ENCODE data around the gene UBE4B. TPM values are rescaled to one million over a fixed set of nuclear protein-coding genes. Genes with fewer than 3 reads are reported as not detected.

The UBE4B gene
- total RNA-seq (2021; ENCODE audit: unreplicated experiment) (54.7 TPM), Bru-seq, nascent RNA (percentile 80 among the genes with signal in this experiment), BruChase-seq, experiment 1, labeled RNA remaining after a 2-hour chase (percentile 77 among the genes with signal in this experiment), BruChase-seq, experiment 2, labeled RNA remaining after a 6-hour chase (percentile 84 among the genes with signal in this experiment)
- polyA plus RNA-seq (2012; ENCODE audit: insufficient read length): 52.9 TPM
- long read RNA-seq, full-length matches to known transcripts: 6 of 49 reads
- long read RNA-seq, partial matches to known transcripts: 36 of 49 reads
- long read RNA-seq, other reads (novel, unspliced or antisense): 7 of 49 reads

- peaks cover 11% of the 10 kb centered on the region; the same call in 1 of the 2 replicates for H3K4me1 ChIP-seq (ENCODE audit: control insufficient read depth, insufficient read depth, low read length)
- H3K4me3 ChIP-seq (ENCODE audit: low read depth in 2 of 2, low read length in 2 of 2): peak within 1 kb of the TSS; percentile 84 to 99
- peak; percentile 88 for DNase-seq (ENCODE audit: low read depth, low spot score)
- BruUV-seq (replicated peaks): TSS peak; percentile 90
- intact Hi-C loops (cut with micrococcal nuclease; ENCODE audit: unreplicated experiment): loop anchor here (2.0 kb wide), 1 partner anchor 90 kb away; the partner anchor contains the start of genes LZIC and NMNAT1
- H3K27me3 ChIP-seq (ENCODE audit: control insufficient read depth, insufficient read depth, low read length): no peaks in the 10 kb centered on the region
- ChIA-PET CTCF (interaction anchor here (0.5 to 0.6 kb wide), 2 partner anchors 79 to 82 kb away, joined by 4 to 5 read pairs; no protein-coding TSS in a partner anchor), POLR2A (interaction anchor here (0.6 to 0.9 kb wide), 2 partner anchors 82 to 183 kb away, joined by 3 to 14 read pairs; no protein-coding TSS in a partner anchor)
- H3K27ac ChIP-seq (ENCODE audit: low read length): peak within 1 kb of the TSS; percentile 99
- in situ Hi-C loops (cut with HindIII; ENCODE audit: low pct_unique_long_range_greater_than_20kb, low sequenced_read_pairs): no loop called here
- peaks cover 5% of the 10 kb centered on the region; the same call in 1 of the 2 replicates for H3K36me3 ChIP-seq (ENCODE audit: control insufficient read depth, insufficient read depth, low read length)
- peak; percentile 53 for TF ChIP-seq POLR2AphosphoS5 (IDR thresholded peaks at IDR 0.05; ENCODE audit: low read depth, low read length)
- TF ChIP-seq CTCF (IDR thresholded peaks at IDR 0.05): peak; percentile 98
- TF ChIP-seq TCF7L2 (IDR thresholded peaks at IDR 0.05; ENCODE audit: low read depth, low read length): no peak
- TF ChIP-seq SIN3A (IDR thresholded peaks at IDR 0.05; ENCODE audit: borderline replicate concordance, insufficient read depth, low read depth, low read length): peak; percentile 85
- no peaks in the 10 kb centered on the region for H3K9me3 ChIP-seq (ENCODE audit: control insufficient read depth, insufficient read depth, low read depth, low read length)
- ATAC-seq: peak; percentile 95
Measured at GRCh38 chr1:10032590-10033358, at the start of gene UBE4B. TSS of gene UBE4B (plus strand) at chr1:10032958. CDS start at chr1:10033671, 713 bp downstream.

- no peaks in the 10 kb centered on the region for H3K36me3 ChIP-seq (ENCODE audit: control insufficient read depth, insufficient read depth, low read length)
- no peaks in the 10 kb centered on the region for H3K27me3 ChIP-seq (ENCODE audit: control insufficient read depth, insufficient read depth, low read length)
- ChIA-PET CTCF (no interaction called here), POLR2A (no interaction called here)
- ATAC-seq: no peak
- no peak for DNase-seq (ENCODE audit: low read depth, low spot score)
- H3K4me3 ChIP-seq (ENCODE audit: low read depth in 2 of 2, low read length in 2 of 2): no peak overlapping the region
- in situ Hi-C loops (cut with HindIII; ENCODE audit: low pct_unique_long_range_greater_than_20kb, low sequenced_read_pairs): no loop called here
- H3K9me3 ChIP-seq (ENCODE audit: control insufficient read depth, insufficient read depth, low read depth, low read length): no peaks in the 10 kb centered on the region
- intact Hi-C loops (cut with micrococcal nuclease; ENCODE audit: unreplicated experiment): no loop called here
- no TSS peak for BruUV-seq (replicated peaks)
- H3K27ac ChIP-seq (ENCODE audit: low read length): no peak overlapping the region
- TF ChIP-seq TCF7L2 (IDR thresholded peaks at IDR 0.05; ENCODE audit: low read depth, low read length): no peak
- TF ChIP-seq SIN3A (IDR thresholded peaks at IDR 0.05; ENCODE audit: borderline replicate concordance, insufficient read depth, low read depth, low read length): no peak
- TF ChIP-seq CTCF (IDR thresholded peaks at IDR 0.05): no peak
- no peak for TF ChIP-seq POLR2AphosphoS5 (IDR thresholded peaks at IDR 0.05; ENCODE audit: low read depth, low read length)
- TF ChIP-seq REST (IDR thresholded peaks at IDR 0.05; ENCODE audit: insufficient read depth in 1 of 2, low read depth in 2 of 2, low read length in 1 of 2): no peak
- no peaks in the 10 kb centered on the region for H3K4me1 ChIP-seq (ENCODE audit: control insufficient read depth, insufficient read depth, low read length)
Measured at GRCh38 chr1:9984253-9984652, 48.5 kb upstream of the UBE4B start.
